Choroid plexus epithelial cell (primary cell): ENCODE results near the gene FLNA.

Source experiments
- DNase-seq: peaks from one replicate; pipeline ENCODE4 v3.0.0-alpha.2; 2010; ENCODE audit warnings: low read depth
- H3K4me3 ChIP-seq: 2 replicates; pipeline ENCODE4 v1.5.1; 2011; ENCODE audit warnings: low read depth, mild to moderate bottlenecking, control low read depth, low read length, moderate library complexity
- TF ChIP-seq, protein P1 (sequence below): conservative IDR thresholded peaks from 2 replicates; pipeline ENCODE4 v1.5.1; 2011; ENCODE audit warnings: low read depth, mild to moderate bottlenecking, control low read depth, inconsistent platforms, low read length, moderate library complexity

FLNA gene

DNA sequence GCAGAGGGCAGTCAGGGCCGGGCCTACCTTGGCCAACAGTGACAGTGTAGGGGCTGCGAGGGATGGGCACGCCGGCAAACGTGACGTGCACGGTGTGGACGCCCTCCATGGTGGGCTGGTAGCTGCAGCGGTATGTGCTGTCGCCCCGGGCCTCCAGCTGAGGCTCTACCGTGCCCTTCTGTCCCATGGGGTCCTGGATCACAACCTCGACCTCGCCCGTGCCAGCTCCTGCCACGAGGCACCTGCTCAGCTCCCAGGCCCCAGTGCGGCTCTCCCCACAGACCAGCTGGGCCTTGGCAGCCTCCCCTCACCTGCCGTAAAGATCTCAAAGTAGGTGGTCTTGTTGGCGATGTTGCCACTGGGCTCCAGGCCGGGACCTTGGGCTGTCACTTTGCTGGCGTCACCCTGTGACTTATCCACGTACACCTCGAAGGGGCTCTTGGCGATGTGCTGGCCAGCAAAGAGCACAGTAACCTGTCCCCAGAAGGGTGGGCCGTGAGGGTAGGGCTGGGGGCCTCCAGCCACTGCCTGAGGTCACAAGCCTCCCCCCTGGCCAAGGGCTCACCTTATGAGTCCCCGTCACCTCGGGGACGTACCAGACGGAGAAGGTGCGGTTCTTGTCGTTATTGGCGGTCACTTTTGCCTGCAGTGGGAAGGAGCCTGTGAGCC lies 8.3 kb downstream of the FLNA start:
- TF ChIP-seq, protein P1, sequence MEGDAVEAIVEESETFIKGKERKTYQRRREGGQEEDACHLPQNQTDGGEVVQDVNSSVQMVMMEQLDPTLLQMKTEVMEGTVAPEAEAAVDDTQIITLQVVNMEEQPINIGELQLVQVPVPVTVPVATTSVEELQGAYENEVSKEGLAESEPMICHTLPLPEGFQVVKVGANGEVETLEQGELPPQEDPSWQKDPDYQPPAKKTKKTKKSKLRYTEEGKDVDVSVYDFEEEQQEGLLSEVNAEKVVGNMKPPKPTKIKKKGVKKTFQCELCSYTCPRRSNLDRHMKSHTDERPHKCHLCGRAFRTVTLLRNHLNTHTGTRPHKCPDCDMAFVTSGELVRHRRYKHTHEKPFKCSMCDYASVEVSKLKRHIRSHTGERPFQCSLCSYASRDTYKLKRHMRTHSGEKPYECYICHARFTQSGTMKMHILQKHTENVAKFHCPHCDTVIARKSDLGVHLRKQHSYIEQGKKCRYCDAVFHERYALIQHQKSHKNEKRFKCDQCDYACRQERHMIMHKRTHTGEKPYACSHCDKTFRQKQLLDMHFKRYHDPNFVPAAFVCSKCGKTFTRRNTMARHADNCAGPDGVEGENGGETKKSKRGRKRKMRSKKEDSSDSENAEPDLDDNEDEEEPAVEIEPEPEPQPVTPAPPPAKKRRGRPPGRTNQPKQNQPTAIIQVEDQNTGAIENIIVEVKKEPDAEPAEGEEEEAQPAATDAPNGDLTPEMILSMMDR = no peak
- DNase-seq = no peak
- no peak overlapping the region for H3K4me3 ChIP-seq

GRCh38 chrX:154365052-154365600 lies 9.3 kb downstream of the FLNA start:
- TF ChIP-seq, protein P1 = no peak
- H3K4me3 ChIP-seq = no peak overlapping the region
- DNase-seq = no peak

DNA sequence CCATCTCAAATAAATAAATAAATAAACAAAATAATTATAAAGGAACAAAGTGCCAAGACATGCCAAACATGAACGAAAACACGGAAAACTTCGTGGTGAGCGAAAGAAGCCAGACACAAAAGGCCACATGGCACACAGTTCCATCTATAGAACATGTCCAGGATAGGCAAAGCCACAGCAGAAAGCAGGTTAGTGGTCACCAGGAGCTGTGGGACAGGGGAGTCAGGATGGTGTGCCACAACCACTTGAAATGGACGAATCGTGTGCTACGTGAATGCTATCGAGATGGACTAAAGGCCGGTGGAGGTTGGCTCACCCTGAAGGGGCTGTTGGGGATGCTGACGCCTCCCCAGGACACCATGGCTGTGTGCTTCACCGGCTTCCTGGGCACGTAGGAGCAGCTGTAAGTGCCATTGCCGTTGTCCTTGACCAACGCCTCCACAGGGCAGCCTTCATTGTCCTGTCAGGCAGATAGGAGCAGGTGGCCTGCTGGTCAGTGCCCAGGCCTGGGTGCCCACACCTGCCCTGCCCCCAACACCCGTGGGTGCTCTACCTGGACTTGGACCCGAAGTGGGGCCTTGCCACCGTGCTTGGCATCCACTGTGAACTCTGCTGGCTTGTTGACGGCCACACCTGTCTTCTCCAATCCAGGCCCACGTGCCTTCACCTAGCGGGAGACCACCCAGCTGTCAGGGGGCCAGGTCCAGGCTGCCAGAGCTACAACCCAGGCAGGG lies 10.6 kb downstream of the FLNA start:
- DNase-seq = no peak
- TF ChIP-seq, protein P1 = no peak
- H3K4me3 ChIP-seq = no peak overlapping the region

GRCh38 chrX:154362085-154362742 lies 12.2 kb downstream of the FLNA start:
- H3K4me3 ChIP-seq = no peak overlapping the region
- TF ChIP-seq, protein P1 = no peak

GRCh38 chrX:154360155-154360713 lies 14.2 kb downstream of the FLNA start:
- H3K4me3 ChIP-seq = no peak overlapping the region
- DNase-seq = no peak
- TF ChIP-seq, protein P1 = no peak

More at GRCh38 chrX:154362085-154362742, 12.2 kb downstream of the FLNA start:
- DNase-seq = no peak

GRCh38 chrX:154359362-154360154 lies 14.9 kb downstream of the FLNA start:
- no peak overlapping the region for H3K4me3 ChIP-seq
- TF ChIP-seq, protein P1 = no peak
- DNase-seq = no peak
